ACHN (cell line): ENCODE results near the gene C11orf58.
A peak's percentile ranks its signal among the peaks of the same experiment; 100 is the strongest.

ENCODE experiments used
- DNase-seq: peaks from one replicate; pipeline ENCODE4 v3.0.0-alpha.2; 2015
- in situ Hi-C: cut with HindIII; loops from 2 replicates; pipeline ENCODE4 v1.10.0; 2017; ENCODE audit warnings: low sequenced_read_pairs, low pct_ligation_motif_present, low pct_unique_long_range_greater_than_20kb

C11orf58 gene

GRCh38 chr11:16738193-16738946 is at the start of gene C11orf58:
TSS of gene C11orf58 (plus strand) at chr11:16738647. CDS start at chr11:16738779, 132 bp downstream.
- DNase-seq, result peak; percentile 96
- in situ Hi-C loops, result no loop called here

GRCh38 chr11:16690086-16690485 is 48.4 kb upstream of the C11orf58 start:
- in situ Hi-C loops, result no loop called here
- no peak for DNase-seq

- no peak for DNase-seq
- in situ Hi-C loops, result no loop called here
These were observed 34.7 kb upstream of the C11orf58 start for GRCh38 chr11:16703795-16704194.

- in situ Hi-C loops, result no loop called here
These were observed 24.9 kb upstream of the C11orf58 start for GRCh38 chr11:16713594-16713993.

GRCh38 chr11:16722581-16723344 is 15.7 kb upstream of the C11orf58 start:
- in situ Hi-C loops, result no loop called here
- no peak for DNase-seq

More at GRCh38 chr11:16713594-16713993, 24.9 kb upstream of the C11orf58 start:
- no peak for DNase-seq

- in situ Hi-C loops, result no loop called here
- DNase-seq, result no peak
These were observed 10.6 kb upstream of the C11orf58 start for GRCh38 chr11:16727806-16728205.

- in situ Hi-C loops, result no loop called here
- DNase-seq, result peak; percentile 17
These were observed 642 bp upstream of the C11orf58 start for GRCh38 chr11:16737818-16738192.

GRCh38 chr11:16738947-16739815 is 734 bp downstream of the C11orf58 start:
- DNase-seq, result peak; percentile 3
- in situ Hi-C loops, result no loop called here

GRCh38 chr11:16741473-16741872 is 3.0 kb downstream of the C11orf58 start:
- DNase-seq, result no peak
- in situ Hi-C loops, result no loop called here

- in situ Hi-C loops, result no loop called here
- no peak for DNase-seq
These were observed 5.0 kb downstream of the C11orf58 start for GRCh38 chr11:16743478-16743877.

GRCh38 chr11:16744128-16744725 is 5.8 kb downstream of the C11orf58 start:
- no peak for DNase-seq
- in situ Hi-C loops, result no loop called here

- no peak for DNase-seq
- in situ Hi-C loops, result no loop called here
These were observed 7.6 kb downstream of the C11orf58 start for GRCh38 chr11:16745950-16746605.

GRCh38 chr11:16749092-16749491 is 10.6 kb downstream of the C11orf58 start:
- in situ Hi-C loops, result no loop called here
- DNase-seq, result no peak

GRCh38 chr11:16749666-16750065 is 11.2 kb downstream of the C11orf58 start:
- no peak for DNase-seq
- in situ Hi-C loops, result no loop called here

GRCh38 chr11:16750417-16750816 is 12.0 kb downstream of the C11orf58 start:
- DNase-seq, result no peak
- in situ Hi-C loops, result no loop called here

GRCh38 chr11:16758382-16759024 is 20.1 kb downstream of the C11orf58 start:
- in situ Hi-C loops, result no loop called here
- no peak for DNase-seq

GRCh38 chr11:16759857-16760508 is 21.5 kb downstream of the C11orf58 start:
- DNase-seq, result no peak
- in situ Hi-C loops, result no loop called here
